ENCODE results near the gene PCED1B. TPM values are rescaled to one million over a fixed set of nuclear protein-coding genes. Genes with fewer than 3 reads are reported as not detected.
A peak's percentile ranks its signal among the peaks of the same experiment; 100 is the strongest.
"Not testable (repeated sequence)": the region's sequence is repeated elsewhere in the genome, so short reads cannot be mapped to it uniquely, and the experiment has no call there.

The PCED1B gene
- total RNA-seq, 2 donors from 2014 or later: 48.6 to 54.2 TPM

DNA sequence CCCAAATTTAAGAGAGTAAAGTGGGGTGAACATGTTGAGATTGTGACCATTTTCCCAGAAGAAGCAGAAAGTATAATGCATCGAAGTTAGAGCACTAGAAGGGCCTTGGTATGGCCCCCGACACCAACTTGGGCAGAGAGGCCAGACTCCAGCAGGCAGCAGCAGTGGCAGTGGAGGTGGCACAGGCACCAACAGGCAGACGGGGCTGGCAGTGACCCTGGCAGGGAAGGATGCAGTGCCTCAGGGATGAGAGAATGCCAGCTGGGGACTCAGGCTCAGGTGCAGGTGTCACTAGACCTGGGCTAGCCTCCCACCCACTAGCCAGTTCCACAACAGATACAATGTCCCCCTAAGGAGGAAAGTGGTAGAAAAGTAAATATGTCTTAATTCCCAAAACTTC lies 28.0 kb downstream of the PCED1B start:
- ATAC-seq (no peak), DNase-seq (no peak)
- Mint-ChIP-seq H3K4me3 (no peak overlapping the region), H3K27me3 (no peaks in the 10 kb centered on the region), H3K27ac (peak overlapping the region; percentile 65), H3K4me1 (peaks cover 27% of the 10 kb centered on the region), H3K36me3 (ENCODE audit: low read depth) (peaks cover 9% of the 10 kb centered on the region)
- no peaks in the 10 kb centered on the region for H3K9me3 ChIP-seq (ENCODE audit: control insufficient read depth, low read length, poor library complexity, severe bottlenecking)

DNA sequence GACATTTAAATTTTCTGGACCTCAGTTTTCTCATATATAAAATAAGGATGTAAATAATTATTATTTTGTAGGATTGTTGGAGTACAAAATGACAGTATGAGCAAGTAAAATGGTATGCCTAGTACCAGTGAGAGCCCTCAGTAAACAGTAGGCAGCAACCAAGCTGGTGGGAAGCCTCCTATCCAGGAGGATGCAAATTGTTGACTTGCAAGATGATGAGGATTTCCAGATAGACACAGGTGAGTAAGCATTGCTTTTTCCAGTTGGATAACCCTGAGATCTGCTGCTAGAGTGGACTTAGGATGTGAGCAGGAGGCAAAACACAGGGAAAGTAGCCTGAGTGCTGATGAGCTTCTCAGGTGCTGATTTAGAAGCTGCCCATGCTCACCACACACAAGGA lies 28.5 kb downstream of the PCED1B start:
- no peak for DNase-seq
- H3K9me3 ChIP-seq (ENCODE audit: control insufficient read depth, low read length, poor library complexity, severe bottlenecking): no peaks in the 10 kb centered on the region
- no peaks in the 10 kb centered on the region for H3K27me3 Mint-ChIP-seq
- no peak for ATAC-seq
- H3K4me1 Mint-ChIP-seq: peaks cover 27% of the 10 kb centered on the region
- H3K27ac Mint-ChIP-seq: no peak overlapping the region
- H3K36me3 Mint-ChIP-seq (ENCODE audit: low read depth): peaks cover 9% of the 10 kb centered on the region
- no peak overlapping the region for H3K4me3 Mint-ChIP-seq

DNA sequence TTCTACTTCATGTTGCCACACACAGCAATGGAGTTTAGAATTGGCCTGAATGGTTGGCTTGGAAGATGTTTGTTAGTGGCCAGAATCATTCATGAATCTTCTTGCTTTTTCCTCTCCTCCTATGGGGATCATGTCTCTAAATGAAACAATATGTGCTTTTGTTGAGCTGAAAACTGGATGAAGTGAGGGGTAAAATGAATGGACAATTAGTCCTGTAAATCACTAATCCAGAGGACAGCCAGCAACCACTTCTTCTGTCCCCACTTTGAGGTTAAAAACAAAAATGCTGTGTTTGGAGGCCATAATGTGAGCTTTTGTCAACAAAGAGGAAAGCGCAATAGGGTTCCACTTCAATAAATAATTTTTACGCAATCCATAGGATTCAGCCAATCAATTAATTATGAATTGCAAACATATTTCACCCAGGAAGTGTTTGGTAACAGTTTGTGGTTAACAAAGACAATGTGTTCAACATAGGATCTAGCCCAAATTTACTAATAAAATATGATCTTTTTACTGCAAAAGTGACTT lies 30.7 kb downstream of the PCED1B start:
- Mint-ChIP-seq H3K4me1 (peaks cover 24% of the 10 kb centered on the region), H3K36me3 (ENCODE audit: low read depth) (peaks cover 9% of the 10 kb centered on the region), H3K27me3 (no peaks in the 10 kb centered on the region), H3K4me3 (no peak overlapping the region), H3K27ac (no peak overlapping the region)
- ATAC-seq (no peak), DNase-seq (no peak)
- no peaks in the 10 kb centered on the region for H3K9me3 ChIP-seq (ENCODE audit: control insufficient read depth, low read length, poor library complexity, severe bottlenecking)

DNA sequence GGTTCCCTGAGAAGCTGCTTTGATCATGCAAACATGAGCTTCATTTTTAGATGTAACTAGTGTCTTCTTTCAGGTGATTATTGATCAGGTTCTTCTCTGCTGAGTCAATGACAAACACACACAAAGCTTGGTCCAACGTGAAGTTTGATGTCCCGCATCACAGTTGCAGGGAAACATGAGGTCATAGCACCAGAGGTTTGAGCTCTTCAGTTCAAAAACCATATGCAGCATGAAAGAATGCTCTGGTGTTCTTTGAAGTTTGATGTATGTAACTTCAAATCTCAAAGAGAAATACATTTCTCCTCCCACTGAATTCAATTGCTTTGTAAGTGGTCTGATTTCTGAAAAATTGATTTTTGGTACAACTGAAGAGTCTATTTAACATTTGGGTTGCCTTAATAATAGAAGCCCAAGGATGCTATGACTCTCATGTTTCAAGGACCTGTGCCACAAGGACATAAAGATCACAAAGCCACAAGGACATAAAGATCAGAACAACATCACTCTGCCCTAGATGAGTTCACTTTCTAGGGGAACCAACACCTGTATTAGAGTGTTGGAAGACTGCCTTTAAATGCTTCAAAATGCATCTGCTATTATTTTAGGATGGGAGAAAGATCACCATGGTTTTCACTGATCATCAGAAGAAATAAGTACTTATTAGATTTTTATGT lies 31.4 kb downstream of the PCED1B start:
- Mint-ChIP-seq H3K4me1 (peaks cover 21% of the 10 kb centered on the region), H3K27me3 (no peaks in the 10 kb centered on the region), H3K4me3 (peak overlapping the region; percentile 5), H3K27ac (peak overlapping the region; percentile 81), H3K36me3 (ENCODE audit: low read depth) (peaks cover 4% of the 10 kb centered on the region)
- no peaks in the 10 kb centered on the region for H3K9me3 ChIP-seq (ENCODE audit: control insufficient read depth, low read length, poor library complexity, severe bottlenecking)
- no peak for ATAC-seq
- no peak for DNase-seq

DNA sequence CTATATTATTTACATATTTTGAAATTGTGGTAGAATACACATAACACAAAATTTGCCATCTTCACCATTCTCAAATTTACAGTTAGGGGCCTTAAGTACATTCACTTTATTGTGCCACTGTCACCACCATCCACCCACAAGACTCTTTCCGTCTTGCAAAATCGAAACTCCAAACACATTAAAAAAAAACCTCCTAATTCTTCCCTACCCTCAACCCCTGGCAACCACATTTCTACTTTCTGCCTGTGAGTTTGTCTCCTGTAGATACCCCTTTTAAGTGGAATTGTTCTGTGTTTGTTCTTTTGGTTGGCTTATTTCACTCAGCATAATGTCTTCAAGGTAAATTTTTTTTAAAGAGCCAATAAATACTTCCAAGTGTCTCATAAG lies 32.0 kb downstream of the PCED1B start:
- ATAC-seq: no peak
- no peak for DNase-seq
- Mint-ChIP-seq H3K27me3 (no peaks in the 10 kb centered on the region), H3K4me3 (peak overlapping the region; percentile 67), H3K27ac (peak overlapping the region; percentile 81), H3K36me3 (ENCODE audit: low read depth) (peaks cover 4% of the 10 kb centered on the region), H3K4me1 (peaks cover 21% of the 10 kb centered on the region)
- H3K9me3 ChIP-seq (ENCODE audit: control insufficient read depth, low read length, poor library complexity, severe bottlenecking): no peaks in the 10 kb centered on the region

DNA sequence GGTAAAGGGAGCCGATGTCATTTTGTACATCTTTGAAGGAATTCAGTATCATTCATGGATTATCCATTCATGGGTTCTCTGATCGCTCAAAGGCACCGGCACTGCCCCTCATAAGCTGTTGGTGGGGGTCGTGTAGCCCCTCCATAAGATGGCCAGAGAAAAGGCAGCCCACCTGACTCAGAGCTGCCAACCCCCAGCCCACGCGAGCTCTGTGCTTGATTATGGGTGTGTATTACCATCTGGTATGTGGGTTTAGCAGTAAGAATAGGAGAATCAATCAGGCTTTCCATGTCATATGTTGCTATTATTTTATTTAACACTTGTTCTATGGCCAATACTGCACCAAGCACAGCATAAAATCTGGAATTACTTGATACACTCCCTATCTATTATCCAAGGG lies 32.4 kb downstream of the PCED1B start:
- no peak for ATAC-seq
- H3K36me3 Mint-ChIP-seq (ENCODE audit: low read depth): peaks cover 4% of the 10 kb centered on the region
- H3K4me1 Mint-ChIP-seq: peaks cover 21% of the 10 kb centered on the region
- peak overlapping the region; percentile 67 for H3K4me3 Mint-ChIP-seq
- DNase-seq: no peak
- no peaks in the 10 kb centered on the region for H3K27me3 Mint-ChIP-seq
- peak overlapping the region; percentile 81 for H3K27ac Mint-ChIP-seq
- H3K9me3 ChIP-seq (ENCODE audit: control insufficient read depth, low read length, poor library complexity, severe bottlenecking): no peaks in the 10 kb centered on the region

DNA sequence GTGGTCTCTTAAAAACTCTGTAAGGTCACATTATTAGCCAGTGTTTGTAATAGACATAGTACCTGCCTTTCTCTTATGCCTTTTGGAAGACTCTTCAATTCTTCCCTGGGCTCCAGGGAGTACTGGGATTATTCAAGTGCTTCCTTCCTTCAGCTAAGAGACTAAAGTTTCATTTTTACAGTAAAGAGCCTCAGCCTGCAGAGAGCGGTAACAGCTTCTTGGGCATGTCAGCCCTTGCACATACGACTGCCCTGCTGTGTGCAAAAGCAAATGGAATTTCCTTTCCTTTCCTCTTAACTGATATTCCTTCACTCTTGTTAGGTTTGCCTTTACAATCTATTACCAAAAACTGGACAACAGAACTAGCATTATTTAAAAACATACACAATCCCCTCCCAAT lies 33.3 kb downstream of the PCED1B start:
- DNase-seq (no peak), ATAC-seq (no peak)
- Mint-ChIP-seq H3K4me1 (peaks cover 16% of the 10 kb centered on the region), H3K27me3 (no peaks in the 10 kb centered on the region), H3K4me3 (no peak overlapping the region), H3K27ac (no peak overlapping the region), H3K36me3 (ENCODE audit: low read depth) (peaks cover 4% of the 10 kb centered on the region)
- H3K9me3 ChIP-seq (ENCODE audit: control insufficient read depth, low read length, poor library complexity, severe bottlenecking): no peaks in the 10 kb centered on the region

DNA sequence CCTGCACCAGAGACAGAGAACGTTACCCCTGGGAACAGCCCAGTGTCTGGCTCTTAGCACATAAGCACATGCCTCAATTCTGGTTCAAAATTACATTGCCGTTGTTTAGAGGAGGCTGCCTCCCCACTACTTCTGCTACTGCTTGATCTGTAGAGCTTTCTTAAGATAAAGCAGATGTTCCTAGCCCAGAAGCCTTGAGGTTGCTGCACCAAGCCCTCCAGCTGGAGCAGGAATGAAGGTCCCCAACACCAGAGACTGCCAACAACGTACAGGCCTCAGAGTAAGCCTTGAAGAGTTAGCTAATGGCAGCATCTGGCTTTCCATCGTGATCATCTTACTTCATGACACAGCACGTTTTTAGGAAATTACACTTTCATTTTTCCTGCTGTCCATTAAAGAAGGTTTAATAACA lies 35.1 kb downstream of the PCED1B start:
- H3K4me1 Mint-ChIP-seq: peaks cover 16% of the 10 kb centered on the region
- no peaks in the 10 kb centered on the region for H3K36me3 Mint-ChIP-seq (ENCODE audit: low read depth)
- H3K4me3 Mint-ChIP-seq: no peak overlapping the region
- no peaks in the 10 kb centered on the region for H3K9me3 ChIP-seq (ENCODE audit: control insufficient read depth, low read length, poor library complexity, severe bottlenecking)
- ATAC-seq: no peak
- no peaks in the 10 kb centered on the region for H3K27me3 Mint-ChIP-seq
- H3K27ac Mint-ChIP-seq: no peak overlapping the region
- no peak for DNase-seq

DNA sequence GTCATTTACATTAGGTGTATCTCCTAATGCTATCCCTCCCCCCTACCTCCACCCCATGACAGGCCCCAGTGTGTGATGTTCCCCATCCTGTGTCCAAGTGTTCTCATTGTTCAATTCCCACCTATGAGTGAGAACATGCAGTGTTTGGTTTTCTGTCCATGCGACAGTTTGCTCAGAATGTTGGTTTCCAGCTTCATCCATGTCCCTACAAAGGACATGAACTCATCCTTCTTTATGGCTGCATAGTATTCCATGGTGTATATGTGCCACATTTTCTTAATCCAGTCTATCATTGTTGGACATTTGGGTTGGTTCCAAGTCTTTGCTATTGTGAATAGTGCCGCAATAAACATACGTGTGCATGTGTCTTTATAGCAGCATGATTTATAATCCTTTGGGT lies 37.9 kb downstream of the PCED1B start:
- H3K4me3 Mint-ChIP-seq; H3K9me3 ChIP-seq (ENCODE audit: control insufficient read depth, low read length, poor library complexity, severe bottlenecking); H3K27me3 Mint-ChIP-seq; H3K4me1 Mint-ChIP-seq; H3K36me3 Mint-ChIP-seq (ENCODE audit: low read depth); DNase-seq; ATAC-seq; H3K27ac Mint-ChIP-seq: not testable (repeated sequence)

DNA sequence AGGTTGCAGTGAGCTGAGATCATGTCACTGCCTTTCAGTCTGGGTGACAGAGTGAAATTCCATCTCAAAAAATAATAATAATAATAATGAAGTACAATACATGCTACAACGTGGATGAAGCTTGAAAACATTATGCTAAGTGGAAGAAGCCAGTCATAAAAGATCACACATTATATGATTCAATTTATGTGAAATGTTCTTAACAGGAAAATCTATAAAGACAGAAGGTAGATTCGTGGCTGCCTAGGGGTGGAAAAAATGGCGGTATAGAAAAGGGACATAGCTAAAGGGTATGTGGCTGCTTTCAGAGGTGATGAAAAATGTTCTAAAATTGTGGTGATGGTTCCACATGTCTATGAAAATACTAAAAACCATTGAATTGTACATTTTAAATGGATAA lies 41.3 kb downstream of the PCED1B start:
- H3K27ac Mint-ChIP-seq: peak overlapping the region; percentile 37
- DNase-seq: no peak
- H3K36me3 Mint-ChIP-seq (ENCODE audit: low read depth): peaks cover 3% of the 10 kb centered on the region
- no peaks in the 10 kb centered on the region for H3K9me3 ChIP-seq (ENCODE audit: control insufficient read depth, low read length, poor library complexity, severe bottlenecking)
- no peak overlapping the region for H3K4me3 Mint-ChIP-seq
- no peaks in the 10 kb centered on the region for H3K27me3 Mint-ChIP-seq
- H3K4me1 Mint-ChIP-seq: no peaks in the 10 kb centered on the region
- ATAC-seq: no peak

DNA sequence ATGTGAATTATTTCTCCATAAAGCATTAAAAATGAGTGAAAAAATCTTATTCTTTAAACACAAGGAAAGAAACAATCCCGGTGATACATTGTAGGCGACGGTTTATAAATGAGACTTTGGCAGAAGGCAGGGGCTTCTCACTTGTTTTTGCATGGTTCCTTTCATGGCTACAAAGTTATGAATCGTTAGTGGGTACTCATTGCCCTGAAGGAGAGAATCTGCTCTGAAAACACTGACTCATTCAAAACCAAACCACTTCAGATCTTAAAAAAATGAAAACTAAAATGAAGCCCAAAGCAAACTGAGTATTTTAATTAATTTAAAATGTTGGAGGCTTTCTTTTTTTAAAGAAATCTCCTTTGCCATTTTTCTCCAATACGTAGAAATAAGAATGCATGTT lies 41.7 kb downstream of the PCED1B start:
- Mint-ChIP-seq H3K36me3 (ENCODE audit: low read depth) (peaks cover 3% of the 10 kb centered on the region), H3K4me1 (no peaks in the 10 kb centered on the region)

DNA sequence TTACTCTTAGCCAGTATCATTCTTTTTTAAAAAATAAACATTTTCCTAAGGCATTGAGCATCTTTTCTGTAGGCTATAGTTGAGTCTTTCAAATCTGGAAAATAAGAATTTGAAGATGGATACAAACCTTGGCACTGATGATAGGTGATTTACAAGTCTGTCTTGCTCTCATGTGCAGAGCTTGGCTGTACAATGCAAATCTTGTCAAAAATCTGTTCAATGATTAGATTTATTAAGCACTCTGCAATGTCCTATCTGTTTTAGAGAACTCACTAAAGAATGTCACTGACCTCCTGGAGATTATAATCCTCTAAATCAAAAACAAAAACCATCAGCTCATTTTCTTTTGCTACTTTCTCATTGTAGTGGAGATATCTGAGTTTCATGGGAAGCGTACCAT lies 43.2 kb downstream of the PCED1B start:
- Mint-ChIP-seq H3K4me1 (no peaks in the 10 kb centered on the region), H3K27ac (no peak overlapping the region), H3K27me3 (no peaks in the 10 kb centered on the region), H3K36me3 (ENCODE audit: low read depth) (peaks cover 5% of the 10 kb centered on the region), H3K4me3 (no peak overlapping the region)
- ATAC-seq (no peak), DNase-seq (no peak)
- no peaks in the 10 kb centered on the region for H3K9me3 ChIP-seq (ENCODE audit: control insufficient read depth, low read length, poor library complexity, severe bottlenecking)

More for the DNA sequence above, 41.7 kb downstream of the PCED1B start:
- Mint-ChIP-seq H3K27me3 (no peaks in the 10 kb centered on the region), H3K4me3 (no peak overlapping the region), H3K27ac (peak overlapping the region; percentile 37)
- ATAC-seq: no peak
- H3K9me3 ChIP-seq (ENCODE audit: control insufficient read depth, low read length, poor library complexity, severe bottlenecking): no peaks in the 10 kb centered on the region
- DNase-seq: no peak

DNA sequence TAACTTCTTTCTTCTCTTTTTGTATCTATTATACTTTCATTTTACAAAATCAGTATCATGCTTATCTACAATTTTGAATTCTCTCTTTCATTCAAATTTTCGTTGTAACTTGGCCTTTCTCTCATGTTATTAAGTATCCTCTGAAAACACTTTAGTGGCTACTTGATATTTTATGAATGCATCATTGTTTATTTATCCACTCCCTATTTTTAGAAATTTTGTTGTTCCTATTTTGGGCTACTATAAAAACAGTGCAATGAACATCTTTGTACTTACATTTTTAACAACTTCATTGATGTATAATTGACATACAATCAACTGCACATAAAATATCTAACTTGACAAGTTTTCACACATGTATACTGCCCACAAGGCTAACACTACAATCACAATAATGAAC lies 44.3 kb downstream of the PCED1B start:
- Mint-ChIP-seq H3K4me3 (no peak overlapping the region), H3K27me3 (no peaks in the 10 kb centered on the region), H3K36me3 (ENCODE audit: low read depth) (peaks cover 8% of the 10 kb centered on the region), H3K4me1 (no peaks in the 10 kb centered on the region), H3K27ac (no peak overlapping the region)
- DNase-seq (no peak), ATAC-seq (no peak)
- H3K9me3 ChIP-seq (ENCODE audit: control insufficient read depth, low read length, poor library complexity, severe bottlenecking): no peaks in the 10 kb centered on the region

DNA sequence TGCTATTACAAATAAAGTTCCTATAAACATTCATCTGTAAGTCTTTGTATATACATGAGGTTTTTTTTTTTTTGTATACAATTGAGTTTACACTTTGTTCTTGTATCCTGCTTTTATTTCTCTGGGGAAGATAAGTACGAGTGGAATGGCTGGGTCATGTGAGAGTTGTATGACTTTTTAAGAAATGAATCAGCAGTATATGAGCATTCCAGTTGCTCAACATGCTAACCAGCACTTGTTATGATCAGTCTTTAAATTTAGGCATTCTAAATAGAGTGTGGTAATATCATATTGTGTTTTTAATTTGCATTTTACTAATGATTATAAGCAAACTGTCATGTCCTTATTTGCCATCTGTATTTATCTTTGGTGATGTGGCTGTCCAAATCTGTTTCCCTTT lies 45.0 kb downstream of the PCED1B start:
- no peaks in the 10 kb centered on the region for H3K9me3 ChIP-seq (ENCODE audit: control insufficient read depth, low read length, poor library complexity, severe bottlenecking)
- no peaks in the 10 kb centered on the region for H3K27me3 Mint-ChIP-seq
- H3K36me3 Mint-ChIP-seq (ENCODE audit: low read depth): peaks cover 8% of the 10 kb centered on the region
- no peak overlapping the region for H3K4me3 Mint-ChIP-seq
- DNase-seq: no peak
- peak overlapping the region; percentile 29 for H3K27ac Mint-ChIP-seq
- no peak for ATAC-seq
- no peaks in the 10 kb centered on the region for H3K4me1 Mint-ChIP-seq

Data from T-helper 17 cell (primary cell).